Body of pancreas (tissue), 4 donors: ENCODE data around the gene SLC9A9. TPM values are rescaled to one million over a fixed set of nuclear protein-coding genes. Genes with fewer than 3 reads are reported as not detected.
A peak's percentile ranks its signal among the peaks of the same experiment; 100 is the strongest.

Experiments used
- ATAC-seq: fragments of 150-250 bp; one replicate; pipeline ENCODE4 v1.9.1; 2016
- DNase-seq, 4 donors: peaks; one replicate each; pipeline ENCODE4 v3.0.0-alpha.2; 2019
- H3K27ac ChIP-seq, 4 donors: fragments of 200-600 bp; sonication (generic); 1 replicate in 3 of 4; 2 replicates in 1 of 4; pipeline versions ENCODE4 v1.5.1 to v1.6.1; 2016 to 2019; ENCODE audit warnings: mild to moderate bottlenecking in 1 of 4, mixed read lengths in 1 of 4, moderate library complexity in 1 of 4
- H3K27me3 ChIP-seq, 2 donors: fragments of 200-600 bp; sonication (generic); one replicate each; pipeline ENCODE4 v1.6.0; 2016; ENCODE audit warnings: mild to moderate bottlenecking in 1 of 2
- H3K36me3 ChIP-seq, 2 donors: fragments of 200-600 bp; sonication (generic); replicated peaks in 1 of 2; 2 replicates each; pipeline ENCODE4 v1.5.1; 2016; ENCODE audit warnings: low read depth in 2 of 2; ENCODE audit not compliant: insufficient read depth in 1 of 2
- H3K4me1 ChIP-seq: fragments of 200-600 bp; sonication (generic); one replicate; pipeline ENCODE4 v1.6.0; 2016
- H3K4me3 ChIP-seq, 2 donors: fragments of 200-600 bp; sonication (generic); 1 replicate in 1 of 2; 2 replicates in 1 of 2; pipeline ENCODE4 v1.5.1; 2016 to 2019
- H3K9me3 ChIP-seq, 3 donors: fragments of 200-600 bp; sonication (generic); 1 replicate in 2 of 3; 2 replicates in 1 of 3; pipeline ENCODE4 v1.5.1; 2016
- POLR2A ChIP-seq, 3 donors: fragments of 450-650 bp; IDR thresholded peaks; one replicate each; pipeline ENCODE4 v1.6.1; 2016; ENCODE audit warnings: antibody characterized with exemption in 3 of 3, mild to moderate bottlenecking in 2 of 3
- WGBS, 2 donors: methylation state at CpG; one replicate each; pipeline ENCODE4 v1.1.5; 2017; 5-methylcytosine and 5-hydroxymethylcytosine counted together
- intact Hi-C: fragments of 100-400 bp; cut with DNase I; formaldehyde crosslinking; loops from one replicate; pipeline ENCODE4 v1.15.1; 2023
- total RNA-seq, 2 donors: library from RNA; depleted of rRNA; stranded (reverse); fragments of >200 nt; gene quantifications; one replicate each; pipeline ENCODE4 v1.1.0, GENCODE V29; 2016
- TF ChIP-seq, protein P1 (sequence below), 7 experiments: fragments of 450-650 bp in 4 of 7; fragments of 200-600 bp in 3 of 7; sonication (generic) in 3 of 7; IDR thresholded peaks; one replicate each; pipeline ENCODE4 v1.5.1; 2016 to 2019; ENCODE audit warnings: antibody characterized with exemption in 7 of 7

Gene SLC9A9
- total RNA-seq, 2 donors from 2014 or later: 1.6 to 2.3 TPM

DNA sequence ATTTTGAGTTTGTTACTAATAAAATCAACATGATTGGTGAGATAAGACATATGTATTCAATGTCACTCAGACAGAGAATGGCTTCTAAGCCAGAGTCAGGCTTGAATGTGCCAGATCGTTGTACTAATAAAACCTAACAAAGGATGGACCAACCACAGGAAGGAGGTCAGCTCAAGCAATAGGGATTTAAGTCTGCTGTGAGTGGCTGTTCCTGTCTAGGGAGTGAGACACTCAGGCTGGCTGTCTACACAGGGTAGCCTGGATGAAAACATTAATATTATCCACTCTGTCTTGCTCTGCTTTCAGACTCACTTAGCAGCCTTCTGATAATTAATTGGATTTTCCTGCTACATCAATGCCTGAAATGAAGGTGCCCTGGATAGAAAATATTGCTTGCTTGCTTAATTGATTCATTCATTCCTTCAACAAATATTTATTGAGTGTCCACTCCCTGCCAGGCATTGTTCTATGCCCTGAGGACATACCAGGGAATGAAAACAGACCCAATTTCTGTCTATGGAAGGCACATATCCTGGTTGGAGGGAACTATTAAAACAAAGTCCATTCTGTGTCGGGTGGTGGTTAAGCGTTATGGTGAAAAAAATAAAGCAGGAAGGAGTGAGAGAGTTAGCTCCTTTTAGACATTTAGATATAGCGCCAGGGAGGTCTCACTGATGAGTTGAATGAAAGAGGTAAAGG lies 489.3 kb downstream of the SLC9A9 start:
- no peaks in the 10 kb centered on the region for H3K27me3 ChIP-seq
- no peak for ATAC-seq
- H3K27ac ChIP-seq: no peak overlapping the region
- no peaks in the 10 kb centered on the region for H3K4me1 ChIP-seq
- 45 to 53% methylated on average over 4 of the region's 4 CpGs for WGBS, 2 donors
- no peak for DNase-seq
- no peaks in the 10 kb centered on the region for H3K9me3 ChIP-seq
- intact Hi-C loops: no loop called here
- no peaks in the 10 kb centered on the region for H3K36me3 ChIP-seq
- TF ChIP-seq POLR2A (IDR thresholded peaks at IDR 0.05): no peak
- TF ChIP-seq, protein P1, sequence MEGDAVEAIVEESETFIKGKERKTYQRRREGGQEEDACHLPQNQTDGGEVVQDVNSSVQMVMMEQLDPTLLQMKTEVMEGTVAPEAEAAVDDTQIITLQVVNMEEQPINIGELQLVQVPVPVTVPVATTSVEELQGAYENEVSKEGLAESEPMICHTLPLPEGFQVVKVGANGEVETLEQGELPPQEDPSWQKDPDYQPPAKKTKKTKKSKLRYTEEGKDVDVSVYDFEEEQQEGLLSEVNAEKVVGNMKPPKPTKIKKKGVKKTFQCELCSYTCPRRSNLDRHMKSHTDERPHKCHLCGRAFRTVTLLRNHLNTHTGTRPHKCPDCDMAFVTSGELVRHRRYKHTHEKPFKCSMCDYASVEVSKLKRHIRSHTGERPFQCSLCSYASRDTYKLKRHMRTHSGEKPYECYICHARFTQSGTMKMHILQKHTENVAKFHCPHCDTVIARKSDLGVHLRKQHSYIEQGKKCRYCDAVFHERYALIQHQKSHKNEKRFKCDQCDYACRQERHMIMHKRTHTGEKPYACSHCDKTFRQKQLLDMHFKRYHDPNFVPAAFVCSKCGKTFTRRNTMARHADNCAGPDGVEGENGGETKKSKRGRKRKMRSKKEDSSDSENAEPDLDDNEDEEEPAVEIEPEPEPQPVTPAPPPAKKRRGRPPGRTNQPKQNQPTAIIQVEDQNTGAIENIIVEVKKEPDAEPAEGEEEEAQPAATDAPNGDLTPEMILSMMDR (IDR thresholded peaks at IDR 0.05): no peak
- no peak overlapping the region for H3K4me3 ChIP-seq

DNA sequence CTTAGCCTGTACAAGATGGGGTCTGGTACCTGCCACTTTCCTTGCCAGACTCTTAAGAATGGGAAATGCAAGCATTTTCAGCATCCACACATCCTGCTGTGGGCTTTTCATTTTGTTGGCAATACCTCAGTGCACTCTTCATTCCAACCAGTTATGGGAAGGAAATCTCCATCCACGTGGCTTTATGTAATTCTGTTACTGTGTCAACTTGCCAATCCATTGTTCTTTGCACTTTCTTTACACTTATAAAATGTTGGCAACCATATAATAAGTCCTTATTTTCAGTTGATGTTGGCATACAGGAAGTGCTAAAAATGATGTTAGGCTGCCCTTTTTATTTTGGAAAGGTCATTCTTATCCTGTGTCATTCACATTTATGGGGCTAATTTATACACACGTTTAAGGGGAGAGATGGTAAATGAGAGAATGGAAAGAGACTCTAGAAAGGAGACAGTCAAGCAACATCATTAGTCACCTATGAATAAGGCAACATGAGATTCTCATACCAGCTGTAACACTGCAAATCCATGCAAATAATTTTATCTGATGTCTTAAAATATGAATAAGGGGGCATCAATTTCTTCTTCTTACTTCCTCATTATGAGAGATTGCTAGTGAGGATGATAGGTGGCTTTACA lies 490.0 kb downstream of the SLC9A9 start:
- Histone ChIP-seq H3K27ac (no peak overlapping the region), H3K4me1 (no peaks in the 10 kb centered on the region), H3K36me3 (no peaks in the 10 kb centered on the region), H3K9me3 (no peaks in the 10 kb centered on the region), H3K4me3 (no peak overlapping the region), H3K27me3 (no peaks in the 10 kb centered on the region)
- no peak for TF ChIP-seq POLR2A (IDR thresholded peaks at IDR 0.05)
- TF ChIP-seq, protein P1 (IDR thresholded peaks at IDR 0.05): no peak
- ATAC-seq (no peak), DNase-seq (no peak)
- intact Hi-C loops: no loop called here
- 18 to 21% methylated on average over 2 of the region's 2 CpGs for WGBS, 2 donors

DNA sequence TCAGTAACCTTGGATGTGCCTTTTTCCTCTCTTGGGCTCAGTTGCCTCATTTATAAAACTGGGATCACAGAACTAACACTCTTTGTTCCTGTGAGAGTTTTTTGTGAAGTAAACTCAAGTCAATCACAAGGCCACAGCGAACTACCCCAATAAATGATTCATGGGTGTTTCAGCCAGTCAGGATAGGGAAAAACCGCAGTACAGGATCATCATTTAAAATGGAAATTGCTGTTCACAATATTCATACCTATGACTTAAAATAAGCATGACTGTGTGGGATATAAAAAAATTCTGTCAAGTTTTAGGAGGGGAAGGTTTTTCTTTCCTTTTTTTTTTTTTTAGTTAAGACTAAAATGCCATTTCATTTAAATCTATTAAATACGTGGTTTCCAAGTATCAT lies 490.6 kb downstream of the SLC9A9 start:
- no peaks in the 10 kb centered on the region for H3K4me1 ChIP-seq
- H3K27ac ChIP-seq: no peak overlapping the region
- H3K9me3 ChIP-seq: no peaks in the 10 kb centered on the region
- DNase-seq (no peak), ATAC-seq (no peak)
- intact Hi-C loops: no loop called here
- no peaks in the 10 kb centered on the region for H3K36me3 ChIP-seq
- no peak for TF ChIP-seq POLR2A (IDR thresholded peaks at IDR 0.05)
- TF ChIP-seq, protein P1 (IDR thresholded peaks at IDR 0.05): no peak
- H3K27me3 ChIP-seq: no peaks in the 10 kb centered on the region
- H3K4me3 ChIP-seq: no peak overlapping the region
- WGBS, 2 donors: 63 to 67% methylated on average over 3 of the region's 3 CpGs

DNA sequence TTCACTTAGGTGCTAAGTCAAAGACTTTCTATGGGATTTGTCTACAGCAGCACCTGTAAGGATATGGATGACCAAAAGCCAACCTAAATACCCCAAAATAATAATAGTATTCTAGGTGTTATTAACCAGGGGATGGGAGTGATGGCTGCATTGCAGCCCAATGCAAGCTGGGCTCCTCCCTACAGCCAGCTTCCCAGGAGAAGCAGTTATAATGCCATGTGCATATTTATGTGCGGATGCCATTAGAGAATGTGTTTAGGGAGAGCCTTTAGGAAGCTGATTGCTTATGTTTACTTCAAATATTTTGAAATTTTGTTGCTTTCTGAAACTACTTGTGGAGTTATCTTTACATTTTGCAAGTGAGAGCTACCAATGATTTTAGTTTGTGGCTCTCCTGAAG lies 491.4 kb downstream of the SLC9A9 start:
- ATAC-seq (no peak), DNase-seq (no peak)
- H3K27me3 ChIP-seq: no peaks in the 10 kb centered on the region
- no peak overlapping the region for H3K4me3 ChIP-seq
- 94 to 100% methylated on average over 1 of the region's 1 CpG for WGBS, 2 donors
- no peaks in the 10 kb centered on the region for H3K36me3 ChIP-seq
- intact Hi-C loops: no loop called here
- H3K4me1 ChIP-seq: no peaks in the 10 kb centered on the region
- H3K9me3 ChIP-seq: no peaks in the 10 kb centered on the region
- TF ChIP-seq POLR2A (IDR thresholded peaks at IDR 0.05): no peak
- TF ChIP-seq, protein P1 (IDR thresholded peaks at IDR 0.05): no peak
- no peak overlapping the region for H3K27ac ChIP-seq

DNA sequence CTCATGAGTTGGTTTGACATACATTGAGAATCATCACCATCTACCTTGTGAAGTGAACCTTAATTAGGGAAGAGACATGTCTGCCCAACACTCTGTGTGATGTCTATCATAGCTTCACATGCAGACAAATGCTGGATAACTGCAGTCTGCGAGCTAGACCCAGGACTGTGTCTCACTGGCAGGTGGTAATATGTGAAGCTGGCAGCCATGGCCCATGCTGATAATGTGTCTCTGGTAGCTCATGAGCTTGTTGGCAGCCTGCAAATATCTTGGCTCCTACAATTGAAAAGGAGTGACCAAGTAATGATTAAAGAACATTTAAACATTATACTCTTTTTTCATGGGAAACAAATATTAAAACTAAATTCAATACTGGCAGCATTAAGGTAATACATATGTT lies 493.9 kb downstream of the SLC9A9 start:
- no peaks in the 10 kb centered on the region for H3K4me1 ChIP-seq
- DNase-seq: peak in 1 of 4 donors; percentile 26
- ATAC-seq: no peak
- no peak overlapping the region for H3K4me3 ChIP-seq
- no peaks in the 10 kb centered on the region for H3K36me3 ChIP-seq
- no peak for TF ChIP-seq POLR2A (IDR thresholded peaks at IDR 0.05)
- TF ChIP-seq, protein P1 (IDR thresholded peaks at IDR 0.05): no peak
- no peaks in the 10 kb centered on the region for H3K9me3 ChIP-seq
- intact Hi-C loops: no loop called here
- no peaks in the 10 kb centered on the region for H3K27me3 ChIP-seq
- no peak overlapping the region for H3K27ac ChIP-seq
- 25 to 29% methylated on average over 1 of the region's 1 CpG for WGBS, 2 donors
